HG03045 (cell line): ENCODE data around the gene GJC3.
"Not testable (repeated sequence)": the region's sequence is repeated elsewhere in the genome, so short reads cannot be mapped to it uniquely, and the experiment has no call there.

ENCODE experiments used
- ATAC-seq: cut with Tn5 transposase; IDR thresholded peaks from one replicate; pipeline ENCODE4 v1.9.1; 2021; ENCODE audit warnings: mild to moderate bottlenecking, moderate library complexity; ENCODE audit not compliant: unreplicated experiment

GJC3 gene

DNA sequence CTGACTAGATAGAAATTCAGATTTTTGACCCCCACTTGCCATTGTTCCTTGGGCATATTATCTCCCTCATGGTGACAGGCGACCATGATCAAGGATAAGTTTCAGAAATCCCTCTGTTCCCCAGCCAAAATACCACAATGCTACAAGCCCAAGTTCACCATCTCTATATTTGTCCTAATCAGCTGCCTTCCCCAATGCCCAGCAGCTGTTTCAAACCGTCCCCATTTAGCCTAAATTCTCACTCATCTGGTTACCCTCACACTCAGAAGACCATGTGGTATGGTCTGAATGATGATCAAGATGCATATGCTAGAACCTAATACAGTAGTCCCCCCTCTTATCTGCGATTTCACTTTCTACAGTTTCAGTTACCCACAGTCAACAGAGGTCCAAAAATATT, 956 bp upstream of the GJC3 start:
- ATAC-seq: no peak

DNA sequence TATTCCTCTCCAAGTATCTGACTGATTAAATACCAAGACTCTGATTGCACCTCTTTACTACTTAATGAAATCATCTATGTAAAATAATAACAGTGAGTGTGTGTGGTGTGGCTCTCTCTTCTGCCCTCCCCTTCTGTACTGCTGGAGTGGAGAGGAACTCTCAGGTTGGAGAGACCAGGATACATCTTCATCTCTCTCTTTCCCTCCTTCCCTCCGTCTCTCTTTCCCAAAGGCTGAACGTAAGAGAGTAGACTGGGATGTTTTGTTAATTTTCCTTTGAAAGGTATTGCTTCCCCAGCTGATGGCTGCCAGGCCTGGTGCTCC, 272 bp upstream of the GJC3 start:
- ATAC-seq: no peak

- ATAC-seq: no peak
These were observed 1.2 kb downstream of the GJC3 start for GRCh38 chr7:99928188-99928587.

- no peak for ATAC-seq
These were observed 1.9 kb downstream of the GJC3 start for GRCh38 chr7:99927536-99927935.

DNA sequence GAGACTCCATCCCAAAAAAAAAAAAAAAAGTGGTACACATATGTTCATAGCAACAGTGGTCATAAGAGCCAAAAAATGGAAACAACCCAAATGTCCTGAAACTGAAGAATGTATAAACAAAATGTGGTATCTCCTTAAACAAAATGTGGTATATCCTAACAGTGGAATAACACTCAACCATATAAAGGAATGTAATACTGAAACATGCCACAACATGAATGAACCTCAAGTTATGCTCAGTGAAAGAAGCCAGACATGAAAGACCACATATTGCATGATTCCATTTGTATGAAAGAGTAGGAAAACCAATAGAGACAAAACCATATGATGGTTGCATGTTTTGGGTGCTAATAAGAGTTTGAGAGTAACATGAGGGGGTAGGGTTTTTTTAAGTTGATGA, 3.1 kb downstream of the GJC3 start:
- no peak for ATAC-seq

DNA sequence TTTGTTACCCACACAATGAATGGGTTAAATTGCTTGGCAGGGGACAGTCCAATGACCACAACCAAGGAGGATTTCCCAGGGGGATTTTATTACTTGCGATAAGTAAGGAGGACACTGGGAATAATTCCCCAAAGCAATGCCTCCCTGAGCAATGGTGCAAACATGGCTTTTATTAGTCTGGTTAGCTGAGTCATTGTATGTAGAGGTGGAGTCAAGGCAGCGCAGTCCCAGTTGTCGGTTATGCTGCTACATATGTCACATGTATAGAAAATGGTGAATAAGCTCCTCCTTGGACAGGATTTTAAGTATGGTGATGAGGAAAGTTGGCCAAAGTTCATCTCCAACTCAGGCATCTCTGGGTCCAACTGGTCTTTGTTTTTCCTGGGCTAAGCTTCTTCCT, 6.2 kb downstream of the GJC3 start:
- ATAC-seq: no peak

GRCh38 chr7:99920149-99920548, 9.3 kb downstream of the GJC3 start:
- no peak for ATAC-seq

DNA sequence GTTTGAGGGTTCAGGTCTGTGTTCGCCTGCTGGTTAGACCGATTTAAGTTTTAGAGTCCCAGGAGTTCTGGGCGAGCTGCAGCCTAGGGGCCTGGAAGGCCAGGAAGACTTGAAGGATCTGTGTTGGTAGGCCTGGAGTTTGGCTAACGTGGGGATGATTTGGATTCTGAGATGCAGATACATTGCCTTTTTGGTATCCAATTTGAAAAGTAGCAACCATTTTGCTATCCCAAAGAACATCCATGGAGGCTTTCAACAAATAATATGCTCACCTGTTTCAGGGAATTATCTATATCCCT, 9.7 kb downstream of the GJC3 start:
- ATAC-seq: no peak

- ATAC-seq: peak; percentile 98
These were observed 10.2 kb downstream of the GJC3 start, which contains the start of gene TRIM4 for GRCh38 chr7:99918959-99919813. TRIM4 (minus strand) TSS chr7:99919530; CDS start chr7:99919401, 129 bp downstream.

DNA sequence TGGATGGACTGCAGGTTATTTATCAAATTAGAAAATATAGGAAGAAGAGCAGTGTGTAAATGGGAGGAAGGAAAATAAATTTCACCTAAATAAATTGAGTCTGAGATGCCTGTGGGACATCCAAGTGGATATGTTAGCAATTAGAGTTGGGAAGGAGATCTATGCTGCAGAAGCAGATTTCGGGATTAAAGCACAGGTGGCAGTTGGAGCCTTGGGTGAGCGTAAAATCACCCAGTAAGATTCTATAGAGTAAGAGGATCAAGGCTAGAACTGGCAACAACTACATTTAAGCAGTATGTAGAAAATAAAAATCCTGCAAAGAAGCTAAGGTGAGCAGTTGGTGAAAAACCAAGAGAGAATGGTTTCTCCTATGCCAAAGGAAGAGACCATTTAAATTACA, 18.4 kb downstream of the GJC3 start:
- ATAC-seq: no peak

DNA sequence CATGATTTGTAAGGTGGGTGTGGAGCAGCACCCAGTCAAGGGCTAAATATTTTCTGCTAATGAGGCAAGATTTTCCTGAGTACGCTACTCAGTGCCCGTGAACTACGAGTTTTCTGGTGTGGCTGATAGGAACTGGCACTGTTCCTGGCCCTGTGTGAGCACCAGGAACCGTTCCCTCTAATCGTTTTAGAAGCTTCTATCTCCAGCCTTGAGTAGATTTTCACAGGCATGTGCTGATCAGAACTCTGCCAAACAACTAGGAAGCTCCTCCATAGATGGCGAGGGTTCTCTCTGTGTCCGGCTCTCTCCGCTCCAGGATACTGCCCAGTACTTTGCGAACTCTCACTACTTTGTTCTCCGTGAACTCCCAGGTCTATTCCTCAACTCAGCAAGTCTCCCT, 27.8 kb downstream of the GJC3 start:
- no peak for ATAC-seq

- no peak for ATAC-seq
These were observed 29.4 kb downstream of the GJC3 start for GRCh38 chr7:99899830-99900519.

GRCh38 chr7:99898836-99899235, 30.6 kb downstream of the GJC3 start:
- no peak for ATAC-seq

GRCh38 chr7:99898023-99898357, 31.4 kb downstream of the GJC3 start:
- ATAC-seq: no peak

DNA sequence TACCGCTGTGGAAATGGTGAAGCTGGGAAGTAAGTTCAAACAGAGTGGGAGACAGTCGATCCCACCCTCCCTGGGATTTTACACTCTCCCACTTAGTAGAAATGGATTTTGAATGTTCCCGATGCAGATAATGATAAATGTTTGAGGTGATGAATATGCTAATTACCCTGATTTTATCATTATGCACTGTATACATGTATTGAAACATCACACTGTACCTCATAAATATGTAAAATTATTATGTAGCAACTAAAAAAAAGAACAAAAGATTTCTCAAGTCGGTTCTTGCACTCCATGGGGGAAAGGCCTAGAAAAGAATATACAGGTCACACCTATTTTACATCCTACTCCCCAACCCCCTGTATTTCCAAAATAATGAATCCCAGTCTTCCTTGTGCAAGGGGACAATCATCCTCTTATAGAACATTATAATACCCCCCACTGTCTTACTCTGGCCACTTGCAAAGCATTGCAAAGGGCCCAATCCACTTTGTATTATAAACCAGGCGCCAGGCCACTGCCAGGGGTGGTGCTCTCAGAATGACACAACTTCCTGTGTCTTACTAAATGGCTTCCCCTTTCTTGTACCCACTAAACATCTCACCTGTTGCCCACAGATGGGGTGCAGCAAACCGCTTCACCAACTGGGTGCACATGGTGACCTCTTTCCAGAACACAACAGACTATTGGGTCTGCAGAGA, 31.9 kb downstream of the GJC3 start:
- no peak for ATAC-seq

DNA sequence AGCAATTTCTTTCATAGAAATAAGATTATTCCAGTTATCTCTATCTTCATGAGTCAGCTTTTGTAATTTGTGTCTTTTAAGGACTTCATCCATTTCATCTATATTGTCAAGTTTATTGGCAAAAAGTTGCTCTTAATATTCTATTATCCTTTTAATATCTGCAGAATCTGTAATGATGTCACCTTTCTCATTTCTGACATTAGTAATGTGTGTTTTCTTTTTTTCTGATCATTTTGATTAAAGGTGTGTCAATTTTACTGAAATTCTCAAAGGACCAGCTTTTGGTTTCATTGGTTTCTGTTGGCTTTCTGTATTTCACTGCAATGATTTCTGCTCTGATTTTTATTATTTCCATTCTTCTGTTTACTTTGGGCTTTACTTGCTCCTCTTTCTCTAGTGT, 34.7 kb downstream of the GJC3 start:
- ATAC-seq: no peak

DNA sequence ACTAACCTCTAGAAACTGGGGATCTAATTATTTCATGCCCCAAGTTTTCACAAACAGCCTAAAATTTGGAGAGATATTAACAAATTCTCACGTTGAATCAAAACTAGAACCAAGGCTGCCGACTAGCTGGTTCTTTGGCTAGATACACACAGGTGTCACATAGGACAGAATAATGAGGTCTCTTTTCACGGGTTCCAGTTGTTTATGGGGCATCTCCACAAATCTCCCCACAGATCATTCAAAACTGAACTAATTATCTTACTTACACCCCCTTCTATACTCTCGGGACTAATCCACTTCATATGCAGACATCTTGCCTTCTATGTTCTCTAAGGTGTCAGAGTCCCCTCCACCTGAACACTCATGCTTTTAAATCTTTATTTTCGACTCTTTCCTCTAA, 36.1 kb downstream of the GJC3 start:
- ATAC-seq: no peak

DNA sequence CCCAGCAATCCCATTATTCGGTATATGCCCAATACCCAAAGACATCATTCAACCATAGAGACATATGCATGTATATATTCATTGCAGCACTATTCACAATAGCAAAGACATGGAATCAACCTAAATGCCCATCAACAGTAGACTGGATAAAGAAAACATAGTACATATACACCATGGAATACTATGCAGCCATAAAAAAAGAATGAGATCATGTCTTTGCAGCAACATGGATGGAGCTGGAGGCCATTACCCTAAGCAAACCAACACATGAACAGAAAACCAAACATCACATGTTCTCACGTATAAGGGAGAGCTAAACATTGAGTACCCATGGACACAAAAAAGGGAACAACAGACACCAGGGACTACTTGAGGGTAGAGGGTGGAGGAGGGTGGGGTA, 39.1 kb downstream of the GJC3 start:
- ATAC-seq: not testable (repeated sequence)

DNA sequence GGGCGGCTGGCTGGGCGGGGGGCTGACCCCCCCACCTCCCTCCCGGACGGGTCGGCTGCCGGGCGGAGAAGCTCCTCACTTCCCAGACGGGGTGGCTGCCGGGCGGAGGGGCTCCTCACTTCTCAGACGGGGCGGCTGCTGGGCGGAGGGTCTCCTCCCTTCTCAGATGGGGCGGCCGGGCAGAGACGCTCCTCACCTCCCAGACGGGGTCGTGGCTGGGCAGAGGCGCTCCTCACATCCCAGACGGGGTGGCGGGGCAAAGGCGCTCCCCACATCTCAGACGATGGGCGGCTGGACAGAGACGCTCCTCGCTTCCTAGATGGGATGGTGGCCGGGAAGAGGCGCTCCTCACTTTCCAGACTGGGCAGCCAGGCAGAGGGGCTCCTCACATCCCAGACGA, 41.1 kb downstream of the GJC3 start:
- ATAC-seq: not testable (repeated sequence)

- no peak for ATAC-seq
These were observed 48.0 kb downstream of the GJC3 start for GRCh38 chr7:99881370-99881769.

DNA sequence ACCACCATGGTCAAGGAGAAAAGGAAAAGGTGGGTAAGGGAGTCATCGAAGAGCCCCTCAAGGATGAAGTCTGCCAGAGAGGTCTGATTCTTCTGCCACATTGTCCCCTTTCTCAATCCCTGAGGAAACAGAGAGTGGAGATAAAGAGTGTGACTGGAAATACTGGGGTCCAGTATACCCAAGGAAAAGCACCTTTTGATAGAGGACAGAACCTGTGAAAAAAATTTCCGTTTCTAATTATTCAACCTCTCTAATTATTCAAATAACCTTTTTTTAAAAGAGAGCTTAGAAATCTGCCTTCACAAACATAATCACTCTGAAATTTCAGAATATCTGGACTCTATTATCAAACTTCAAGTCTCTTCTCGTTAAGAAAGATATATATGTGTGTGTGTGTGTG, 52.5 kb downstream of the GJC3 start, which contains the start of gene OR2AE1:
Gene OR2AE1, minus strand, starts transcription at position 101 of the 400 bp plus-strand sequence. Its CDS starts 0 bp downstream, at position 101.
- ATAC-seq: no peak

DNA sequence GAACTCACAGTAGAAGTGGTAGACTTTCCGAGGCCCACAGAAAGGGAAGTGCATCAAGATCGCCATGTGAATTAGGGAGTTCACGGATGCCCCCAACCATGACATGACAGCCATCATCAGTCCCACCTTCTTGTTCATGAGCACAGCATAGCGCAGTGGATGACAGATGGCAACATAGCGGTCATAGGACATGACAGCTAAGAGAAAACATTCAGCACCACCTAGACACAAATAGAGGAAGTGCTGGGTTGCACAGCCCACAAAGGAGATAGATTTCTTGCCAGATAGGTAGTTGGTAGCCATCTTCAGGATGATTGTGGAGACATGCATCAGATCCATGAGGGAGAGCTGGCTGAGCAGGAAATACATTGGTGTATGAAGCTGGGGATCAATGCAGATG, 52.9 kb downstream of the GJC3 start:
- no peak for ATAC-seq
